ENCODE results near the gene CACNA1C.

- TF ChIP-seq CTCF (IDR thresholded peaks at IDR 0.05) (no peak), POLR2A (IDR thresholded peaks at IDR 0.05) (no peak)
Measured at GRCh38 chr12:2669560-2669959, 616.8 kb downstream of the CACNA1C start.
